HG03095 (cell line): Measurements from ENCODE around the gene NAA35.
"Not testable (repeated sequence)": the region's sequence is repeated elsewhere in the genome, so short reads cannot be mapped to it uniquely, and the experiment has no call there.

Experiments
- ATAC-seq: cut with Tn5 transposase; IDR thresholded peaks from one replicate; pipeline ENCODE4 v1.9.1; 2021; ENCODE audit warnings: moderate library complexity; ENCODE audit not compliant: unreplicated experiment

Gene NAA35

GRCh38 chr9:85943757-85944430 is 2.9 kb downstream of the NAA35 start:
- no peak for ATAC-seq

DNA sequence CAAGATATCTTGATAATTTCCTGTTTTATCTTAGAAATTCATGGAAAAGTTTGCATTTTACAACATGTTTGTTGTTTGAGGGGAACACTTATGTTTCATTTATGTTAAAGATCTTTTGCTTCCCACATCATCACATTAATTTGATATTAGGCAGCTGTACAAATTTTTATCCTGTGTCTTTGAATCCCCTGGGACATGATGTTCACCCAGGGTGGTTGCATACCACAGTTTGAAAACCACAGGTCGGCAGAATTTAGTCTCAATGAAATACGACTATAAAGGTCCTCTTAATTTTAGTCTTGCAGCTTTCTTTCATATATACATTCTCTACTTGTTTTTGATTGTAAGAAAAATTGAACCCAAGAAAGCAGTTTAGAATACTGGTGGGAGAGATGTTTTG is 3.7 kb downstream of the NAA35 start:
- no peak for ATAC-seq

- ATAC-seq, result no peak
Observed at GRCh38 chr9:85949586-85950335, 8.8 kb downstream of the NAA35 start.

- no peak for ATAC-seq
Observed at GRCh38 chr9:85959955-85960354, 19.0 kb downstream of the NAA35 start.

- ATAC-seq, result no peak
Observed at GRCh38 chr9:85960688-85961093, 19.7 kb downstream of the NAA35 start.

- no peak for ATAC-seq
Observed at GRCh38 chr9:85964526-85964925, 23.6 kb downstream of the NAA35 start.

- ATAC-seq, result no peak
Observed at GRCh38 chr9:85964949-85965348, 24.0 kb downstream of the NAA35 start.

DNA sequence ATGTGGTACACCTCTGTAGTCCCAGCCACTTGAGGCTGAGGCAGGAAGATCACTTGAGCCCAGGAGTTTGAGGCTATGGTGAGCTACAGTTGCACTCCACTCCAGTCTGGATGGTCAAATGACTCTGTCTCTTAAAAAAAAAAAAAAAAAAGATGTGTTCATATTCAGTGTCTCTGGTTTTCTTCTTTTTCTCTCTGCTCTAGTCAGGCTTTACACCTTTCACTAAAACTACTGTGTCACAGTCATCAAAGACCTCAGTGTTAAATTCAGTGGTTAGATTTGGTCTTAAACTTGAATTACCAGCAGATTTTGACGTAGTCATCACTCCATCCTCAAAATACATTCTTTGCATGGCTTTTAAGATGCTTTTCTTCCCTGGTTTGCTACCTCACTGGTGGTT is 28.8 kb downstream of the NAA35 start:
- no peak for ATAC-seq

- ATAC-seq, result no peak
Observed at GRCh38 chr9:85971731-85972130, 30.8 kb downstream of the NAA35 start.

GRCh38 chr9:85973238-85973637 is 32.3 kb downstream of the NAA35 start:
- no peak for ATAC-seq

- not testable (repeated sequence) for ATAC-seq
Observed at GRCh38 chr9:85974055-85974547, 33.2 kb downstream of the NAA35 start.

DNA sequence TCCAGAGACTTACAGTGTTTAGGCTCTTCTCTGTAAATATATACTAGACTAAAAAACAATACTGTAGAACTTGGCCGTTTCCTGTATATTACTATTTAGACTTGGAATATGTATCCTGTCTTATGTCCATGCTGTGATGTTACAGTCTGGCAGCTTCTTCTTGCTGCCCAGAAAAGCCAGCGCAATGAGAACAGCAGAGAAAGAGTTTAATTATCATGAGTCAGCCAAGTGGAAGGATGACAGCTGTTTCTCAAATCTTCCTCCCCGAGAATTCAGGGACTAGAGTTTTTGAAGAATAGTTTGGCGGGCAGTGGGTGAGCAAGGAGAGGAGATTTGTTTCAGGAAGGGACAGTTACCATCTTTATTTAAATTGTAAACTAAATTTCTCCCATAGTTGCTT is 37.5 kb downstream of the NAA35 start:
- ATAC-seq, result no peak

DNA sequence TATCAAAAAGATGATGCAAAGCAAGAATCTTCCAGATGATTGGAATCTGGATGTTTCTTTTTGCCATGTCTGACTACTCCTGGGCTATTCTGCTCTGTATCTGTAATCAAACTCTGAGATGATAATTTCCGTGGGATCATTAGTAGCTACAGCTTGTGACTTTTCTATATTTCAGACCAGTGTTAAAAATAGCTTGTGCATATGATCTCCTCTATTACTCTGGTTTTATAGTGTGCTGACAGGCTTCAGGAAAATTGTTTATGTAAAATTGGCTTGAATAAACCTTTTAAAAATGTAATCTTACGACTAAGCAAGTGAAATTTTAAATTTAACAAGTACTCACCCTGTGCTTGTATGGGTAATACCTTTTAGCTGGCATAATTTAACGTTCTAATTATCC is 40.4 kb downstream of the NAA35 start:
- no peak for ATAC-seq

GRCh38 chr9:85984457-85984856 is 43.5 kb downstream of the NAA35 start:
- no peak for ATAC-seq

- no peak for ATAC-seq
Observed at GRCh38 chr9:85987236-85987635, 46.3 kb downstream of the NAA35 start.

- ATAC-seq, result no peak
Observed at GRCh38 chr9:85994191-85994590, 53.2 kb downstream of the NAA35 start.

DNA sequence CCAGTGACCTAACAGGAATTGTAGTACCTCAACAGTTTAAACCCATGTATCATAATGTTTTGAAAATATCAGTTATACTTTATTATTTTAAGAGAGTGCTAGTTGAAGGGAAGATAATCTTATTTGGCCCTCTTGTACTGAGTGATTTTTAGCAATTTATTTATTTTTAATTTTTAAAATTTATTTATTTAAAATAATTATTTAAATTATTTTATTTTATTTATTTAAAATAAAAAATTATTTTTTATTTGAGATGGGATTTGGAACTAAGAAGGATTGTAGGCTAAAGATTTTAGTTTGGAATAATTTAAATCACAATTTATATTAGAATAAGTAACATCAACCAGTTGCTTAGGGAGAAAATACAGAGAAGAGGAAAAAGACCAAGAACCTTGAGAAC is 54.2 kb downstream of the NAA35 start:
- ATAC-seq, result no peak

DNA sequence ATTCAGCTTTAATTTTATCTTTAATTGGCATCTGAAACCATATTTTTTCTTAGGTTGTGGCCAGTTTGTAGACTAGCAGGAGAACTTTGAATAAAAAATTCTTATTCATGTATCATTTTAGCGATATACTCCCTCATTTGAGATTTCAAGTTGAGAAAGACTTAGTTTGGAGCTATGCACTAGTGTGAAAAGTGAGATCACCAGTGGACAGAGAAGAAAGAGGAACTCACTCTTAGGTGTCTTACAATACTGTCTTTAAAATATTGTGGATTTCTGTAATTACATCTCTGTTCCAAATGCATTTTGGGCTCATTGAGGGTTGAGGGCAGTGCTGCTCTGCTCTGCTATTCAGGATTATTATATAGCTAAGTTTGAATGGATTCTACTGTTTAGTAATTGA is 54.7 kb downstream of the NAA35 start:
- ATAC-seq, result no peak

DNA sequence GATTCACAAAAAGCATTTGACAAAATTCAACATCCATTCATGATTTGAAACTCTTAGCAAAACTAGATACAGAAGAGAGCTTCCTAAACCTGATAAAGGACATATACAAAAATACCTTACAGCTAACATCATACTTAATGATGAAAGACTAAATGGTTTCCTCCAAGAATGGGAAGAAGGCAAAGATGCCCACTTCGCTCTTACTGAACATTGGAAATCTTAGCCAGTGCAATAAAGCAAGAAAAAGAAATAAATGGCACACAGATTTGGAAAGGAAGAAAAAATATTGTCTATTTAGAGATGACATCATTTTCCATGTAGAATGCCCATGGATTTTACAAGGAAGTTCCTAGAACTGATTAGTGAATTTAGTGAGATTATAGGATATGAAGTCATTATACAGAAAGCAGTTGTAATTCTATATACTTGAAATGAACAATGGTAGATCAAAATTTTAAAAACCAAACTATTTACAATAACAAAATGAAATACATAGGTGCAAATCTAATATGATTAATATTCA is 64.4 kb downstream of the NAA35 start:
- no peak for ATAC-seq

DNA sequence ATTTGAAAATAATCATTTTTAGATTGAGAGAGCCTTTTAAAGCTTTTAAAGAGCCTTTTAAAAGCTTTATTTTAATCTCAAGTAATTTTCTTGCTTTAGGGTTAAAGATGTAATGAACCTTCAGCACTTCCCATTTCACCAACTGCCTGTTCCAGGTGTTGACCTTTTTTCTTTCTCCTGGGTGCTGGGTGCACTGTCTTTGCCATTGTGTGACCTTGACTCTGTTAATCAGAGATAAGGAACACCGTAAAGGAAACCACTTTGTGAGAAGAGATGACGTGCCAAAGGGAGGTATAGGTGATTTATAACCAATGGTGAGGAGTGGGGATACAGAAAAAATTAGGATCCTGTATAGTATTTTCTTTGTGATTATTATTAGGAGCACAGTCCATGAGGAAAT is 68.2 kb downstream of the NAA35 start:
- ATAC-seq, result no peak

DNA sequence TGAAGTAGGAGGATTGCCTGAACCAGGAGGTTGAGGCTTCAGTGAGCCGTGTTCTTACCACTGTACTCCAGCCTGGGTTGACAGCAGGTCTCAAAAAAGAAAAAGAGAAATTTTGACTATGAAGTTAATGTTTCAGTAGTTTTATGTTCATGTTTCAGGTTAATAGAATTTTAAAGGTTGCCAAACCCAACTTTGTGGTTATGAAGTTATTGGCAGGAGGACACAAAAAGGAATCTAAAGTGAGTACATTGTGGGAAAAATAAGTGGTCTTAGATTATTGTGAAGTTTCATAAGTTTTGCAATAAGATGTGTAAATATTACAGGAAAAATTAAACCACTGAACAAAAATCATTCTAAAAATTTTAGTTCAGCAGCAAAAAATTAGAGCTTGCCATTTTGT is 79.8 kb downstream of the NAA35 start:
- no peak for ATAC-seq

GRCh38 chr9:86021166-86021565 is 80.2 kb downstream of the NAA35 start:
- no peak for ATAC-seq
